GM19238 (cell line): ENCODE data around the gene TRIM29.

ENCODE experiments used
- DNase-seq: peaks from one replicate; pipeline ENCODE4 v3.0.0; 2011; ENCODE audit warnings: low spot score; ENCODE audit not compliant: insufficient read length

TRIM29 gene

DNA sequence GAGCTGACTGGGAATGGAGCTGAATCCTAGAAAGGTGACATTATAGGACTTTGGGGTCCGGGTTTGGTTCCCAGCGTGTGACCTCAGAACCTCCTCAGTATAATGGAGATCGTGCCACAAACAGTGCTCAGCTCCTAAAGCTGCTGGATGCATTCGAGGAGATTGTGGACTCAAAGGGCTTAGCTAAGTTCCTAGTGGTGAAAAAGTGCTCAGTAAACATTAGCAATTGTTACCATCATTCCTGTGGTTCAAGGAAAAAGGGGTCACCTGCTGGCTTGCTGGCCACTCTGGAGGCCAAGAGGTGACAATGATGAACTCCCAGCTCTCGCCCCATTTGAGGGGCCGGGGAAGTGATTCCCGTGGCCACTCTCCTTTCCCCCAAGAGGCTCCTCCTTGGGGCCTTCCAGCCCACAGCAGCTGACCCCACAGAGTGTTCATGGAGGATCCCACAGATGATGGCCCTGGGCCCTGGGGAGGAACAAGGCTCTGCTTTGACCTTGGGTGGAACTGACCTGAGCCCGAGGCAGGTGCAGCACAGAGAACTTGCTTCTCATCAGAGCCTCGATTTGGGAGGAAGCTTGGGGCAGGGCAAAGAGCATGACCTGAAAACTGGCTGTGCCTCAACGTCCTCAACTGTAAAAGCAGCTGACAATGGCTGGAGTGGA, 40.1 kb downstream of the TRIM29 start:
- no peak for DNase-seq

DNA sequence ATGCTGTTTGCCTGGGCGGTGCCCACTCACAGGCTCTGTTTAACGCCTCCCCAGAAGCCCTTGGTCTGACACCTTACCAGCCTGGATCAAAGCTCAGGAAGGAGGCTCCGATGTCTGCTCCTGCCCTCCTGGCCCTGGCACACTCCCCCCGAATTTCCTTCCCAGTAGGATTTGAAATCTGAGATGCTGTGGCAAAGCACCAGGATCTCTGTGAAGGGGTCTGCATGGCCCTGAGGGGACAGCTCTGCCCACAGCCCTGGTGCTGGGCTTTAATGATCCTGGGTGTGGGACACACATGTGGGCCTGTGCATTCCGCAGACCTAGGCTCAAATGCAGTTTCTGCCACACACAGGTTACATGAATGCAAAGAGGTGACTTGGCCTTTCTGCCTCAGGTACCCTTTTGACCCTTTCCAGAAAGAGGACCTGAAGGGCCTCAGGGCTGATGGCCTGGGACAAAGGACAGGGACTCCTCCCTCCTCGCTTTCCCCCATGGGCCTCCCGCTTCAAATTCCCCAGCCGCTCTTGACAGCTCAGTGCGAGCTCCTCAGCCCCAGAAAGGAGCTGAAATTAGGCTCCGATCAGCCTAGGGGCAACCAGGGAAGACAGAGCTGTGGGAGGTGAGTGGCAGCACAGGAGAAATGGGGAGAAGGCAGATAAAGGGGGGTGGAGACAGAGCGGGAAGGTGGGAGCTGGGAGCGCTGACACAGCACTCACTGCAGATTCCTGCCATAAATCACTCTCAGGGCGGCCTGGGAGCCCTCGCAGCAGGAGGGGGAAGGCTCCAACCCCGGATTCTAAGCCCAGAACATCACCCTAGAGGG, 41.3 kb downstream of the TRIM29 start:
- no peak for DNase-seq

- DNase-seq, result no peak
Observed at GRCh38 chr11:120095516-120095915, 42.4 kb downstream of the TRIM29 start.

DNA sequence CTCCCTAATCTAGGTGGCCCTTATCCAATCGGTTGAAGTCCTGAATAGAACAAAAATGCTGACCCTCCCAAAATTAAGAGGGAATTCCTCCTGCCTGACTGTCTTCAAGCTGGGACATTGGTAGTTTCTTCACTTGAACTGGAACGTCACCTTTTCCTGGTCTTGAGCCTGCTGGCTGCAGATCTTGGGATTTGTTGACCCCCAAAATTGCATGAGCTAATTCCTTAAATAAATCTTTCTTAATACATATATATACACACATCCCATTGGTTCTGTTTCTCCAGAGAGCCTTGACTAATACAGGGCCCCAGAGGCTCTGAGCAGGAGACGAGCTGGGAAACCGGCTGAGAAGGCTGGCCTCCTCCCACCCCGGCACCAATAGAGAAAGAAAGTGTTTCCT, 46.2 kb downstream of the TRIM29 start:
- DNase-seq, result no peak

DNA sequence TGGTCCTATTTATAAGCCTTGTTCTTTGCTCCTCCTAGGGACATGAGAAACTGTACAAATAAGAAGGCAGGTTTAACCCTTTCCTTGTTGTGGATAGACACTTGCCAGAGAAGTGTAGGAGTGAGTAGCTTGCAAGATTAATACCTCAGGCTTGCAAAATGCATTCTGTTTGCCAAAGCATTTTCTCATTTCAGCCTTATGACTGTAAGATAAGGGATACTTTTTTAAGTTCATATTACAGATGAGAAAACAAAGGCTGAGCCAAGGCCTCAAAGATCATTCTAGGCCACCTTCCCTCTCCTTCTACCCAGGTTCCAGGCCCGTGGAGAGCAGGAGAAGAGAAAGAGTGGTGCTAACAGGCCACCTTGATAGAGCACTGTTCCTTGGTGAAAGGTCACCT, 46.8 kb downstream of the TRIM29 start:
- no peak for DNase-seq

DNA sequence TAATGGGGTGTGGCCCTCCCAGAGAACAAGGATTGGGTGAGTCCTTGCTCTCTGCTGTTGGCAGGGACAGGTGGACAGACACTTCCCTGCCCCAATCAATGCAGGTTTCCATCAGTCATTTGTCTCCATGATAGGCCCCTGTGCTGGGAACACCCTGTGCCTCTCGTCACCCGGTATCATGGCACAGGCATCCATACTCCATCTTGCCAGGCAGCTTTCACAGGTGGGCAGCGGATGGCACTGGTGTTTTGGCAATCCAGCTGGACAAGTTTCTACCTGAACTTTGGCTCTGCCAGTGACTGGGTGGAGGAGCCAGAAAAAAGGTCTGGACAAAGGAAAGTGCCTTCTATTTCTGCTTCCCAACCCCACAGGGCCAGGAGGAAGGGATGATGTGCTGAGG, 47.5 kb downstream of the TRIM29 start:
- no peak for DNase-seq

GRCh38 chr11:120089036-120090001, 48.6 kb downstream of the TRIM29 start:
- no peak for DNase-seq

GRCh38 chr11:120088056-120088455, 49.9 kb downstream of the TRIM29 start:
- no peak for DNase-seq

- no peak for DNase-seq
Observed at GRCh38 chr11:120086651-120087050, 51.3 kb downstream of the TRIM29 start.

DNA sequence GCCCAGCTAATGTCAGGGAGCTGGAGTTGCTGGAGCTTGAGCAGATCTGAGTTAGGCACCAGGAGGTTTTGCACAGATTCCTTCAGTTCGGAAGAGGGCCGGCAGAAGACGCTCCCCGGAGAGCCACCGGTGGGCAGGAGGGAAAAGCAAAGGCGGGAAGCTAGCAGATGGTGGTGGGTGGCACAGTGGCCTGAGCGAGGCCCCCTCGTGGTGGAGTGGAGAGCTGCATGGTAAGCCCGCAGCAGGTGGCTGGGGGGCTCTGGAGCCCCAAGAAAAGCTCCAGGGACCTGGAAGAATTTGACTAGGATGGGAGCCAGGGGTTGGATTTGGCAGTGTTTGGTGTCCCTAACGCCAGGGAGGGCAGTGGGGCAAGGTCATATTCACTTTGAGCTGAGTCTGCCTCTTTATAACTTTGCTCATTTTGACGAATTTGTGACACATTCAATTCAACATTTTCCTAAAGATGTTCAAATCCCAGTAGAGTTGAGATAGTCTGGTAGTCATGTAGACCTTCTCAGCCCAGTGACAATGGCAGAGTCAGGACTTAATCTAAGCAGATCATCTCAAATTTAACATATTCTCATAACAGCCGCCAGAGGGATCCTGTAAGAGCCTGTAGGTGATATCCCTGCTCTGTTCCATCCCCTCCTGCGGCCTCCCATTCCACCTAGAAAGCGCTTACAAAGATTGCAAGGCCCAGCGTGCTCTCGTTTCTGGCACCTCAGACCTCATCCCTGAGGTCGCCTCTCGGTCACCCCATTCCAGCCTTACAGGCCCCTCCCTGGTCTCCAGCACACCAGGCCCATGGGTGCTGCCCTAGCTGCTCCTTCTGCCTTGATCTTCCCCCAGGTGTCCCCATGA, 57.9 kb downstream of the TRIM29 start:
- no peak for DNase-seq

DNA sequence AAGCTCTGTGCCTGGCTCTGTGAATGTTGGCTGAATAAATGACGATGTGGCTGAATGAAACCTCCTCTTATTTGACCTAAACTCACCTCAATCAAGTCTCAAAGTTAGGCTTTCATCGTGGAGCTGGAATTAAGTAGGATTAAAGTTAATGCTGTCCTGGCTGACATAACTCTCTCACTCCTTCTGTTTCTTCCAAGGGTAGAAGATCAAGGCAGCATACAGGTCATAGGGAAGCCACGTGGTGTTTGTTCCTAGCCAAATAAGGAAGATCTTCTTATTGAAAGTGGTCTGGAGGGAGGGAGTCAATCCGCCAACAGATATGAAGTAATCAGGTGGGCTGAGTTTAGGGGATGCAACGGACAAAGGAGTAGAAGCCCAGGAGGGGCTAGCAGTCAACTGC, 59.5 kb downstream of the TRIM29 start:
- no peak for DNase-seq

DNA sequence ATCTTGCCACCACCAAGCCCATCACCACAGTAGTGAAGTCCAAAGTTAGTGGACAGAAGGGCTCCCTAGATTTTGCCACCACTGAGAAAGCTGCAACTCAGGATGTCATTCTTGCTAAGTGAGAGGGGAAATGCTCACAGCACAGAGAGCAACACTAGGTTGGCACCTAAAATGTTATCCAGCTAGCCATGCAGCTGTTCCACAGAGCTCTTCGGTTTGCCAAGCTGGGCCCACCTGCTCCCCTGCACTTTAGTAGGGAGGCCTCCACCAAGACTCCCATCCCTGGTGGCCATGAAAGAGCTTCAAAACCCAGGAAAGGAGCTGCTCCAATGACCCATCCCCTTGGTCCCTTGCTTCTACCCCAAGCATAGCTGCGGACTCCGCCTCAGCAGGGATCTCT, 63.8 kb downstream of the TRIM29 start:
- no peak for DNase-seq

DNA sequence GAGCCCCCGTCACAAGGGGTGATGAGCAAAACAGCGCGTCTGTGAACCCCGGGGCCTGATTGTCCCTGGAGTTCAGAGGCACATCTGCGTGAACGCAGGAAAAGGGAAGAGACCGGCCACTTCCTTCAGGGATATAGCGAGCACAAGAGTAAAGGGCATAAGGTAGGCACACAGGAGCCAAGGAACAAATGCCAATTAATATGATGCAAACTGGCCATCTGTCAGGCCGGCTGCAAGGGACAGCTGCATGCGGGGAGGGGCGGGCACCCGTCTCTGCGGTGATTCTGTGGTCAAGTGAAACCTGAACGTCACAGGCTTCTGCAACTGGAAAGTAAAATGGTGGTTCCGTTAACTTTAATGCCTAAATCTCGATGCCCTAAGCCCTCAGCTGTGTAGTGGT, 64.7 kb downstream of the TRIM29 start:
- DNase-seq, result no peak

- DNase-seq, result no peak
Observed at GRCh38 chr11:120068114-120068573, 69.8 kb downstream of the TRIM29 start.

- DNase-seq, result no peak
Observed at GRCh38 chr11:120067438-120068113, 70.3 kb downstream of the TRIM29 start.

GRCh38 chr11:120066738-120067437, 71.0 kb downstream of the TRIM29 start:
- DNase-seq, result no peak

GRCh38 chr11:120065876-120066275, 72.0 kb downstream of the TRIM29 start:
- DNase-seq, result no peak

DNA sequence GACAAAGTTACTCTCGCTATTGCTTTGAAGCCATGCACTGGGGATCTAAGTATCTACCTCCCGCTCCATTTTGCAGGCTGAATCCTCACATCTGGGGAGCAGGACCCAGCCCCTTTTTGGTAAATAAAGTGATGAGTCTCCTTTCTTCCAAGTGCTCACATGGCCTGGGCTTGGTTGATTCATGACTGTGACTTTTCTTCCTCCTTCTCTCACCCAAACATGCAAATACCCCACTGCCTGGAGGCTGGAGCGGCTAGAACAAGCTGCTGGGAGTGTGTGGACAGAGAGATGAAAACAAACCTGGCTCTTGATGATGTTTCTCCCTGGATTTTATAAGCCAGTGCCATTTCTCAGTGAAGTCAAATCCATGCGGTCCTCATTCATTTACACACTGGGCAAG, 72.7 kb downstream of the TRIM29 start:
- DNase-seq, result no peak

DNA sequence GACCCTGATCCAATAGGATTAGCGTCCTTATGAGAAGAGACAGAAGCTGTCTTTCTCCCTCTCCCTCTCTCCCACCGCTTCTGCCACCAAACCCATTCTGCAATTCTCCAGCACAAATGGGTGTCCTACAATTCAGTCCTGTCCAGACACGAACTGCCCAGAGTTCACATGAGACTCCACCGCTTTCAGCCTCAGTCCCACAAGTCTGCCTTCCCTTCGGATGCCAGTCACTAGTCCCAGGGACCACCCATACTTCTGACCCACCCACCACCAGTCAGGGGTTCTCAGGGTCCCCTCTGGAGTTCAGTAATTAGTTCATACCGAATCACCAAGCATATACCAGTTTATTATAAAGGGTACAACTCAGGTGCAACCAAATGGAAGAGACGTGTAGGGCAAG, 73.6 kb downstream of the TRIM29 start:
- DNase-seq, result no peak
